ENCODE measurements around the gene TLL2.

Gene TLL2

GRCh38 chr10:96453856-96454583 lies 59.7 kb downstream of the TLL2 start:
- no peak for TF ChIP-seq CTCF (IDR thresholded peaks at IDR 0.05; ENCODE audit: control insufficient read depth, extremely low read depth, insufficient read depth)
- no peak overlapping the region for H3K4me3 ChIP-seq (ENCODE audit: low read depth, low read length)
- DNase-seq (ENCODE audit: low read depth) = no peak

GRCh38 chr10:96452494-96453153 lies 61.1 kb downstream of the TLL2 start:
- DNase-seq (ENCODE audit: low read depth) = no peak
- TF ChIP-seq CTCF (IDR thresholded peaks at IDR 0.05; ENCODE audit: control insufficient read depth, extremely low read depth, insufficient read depth) = no peak
- H3K4me3 ChIP-seq (ENCODE audit: low read depth, low read length) = no peak overlapping the region

- no peak for TF ChIP-seq CTCF (IDR thresholded peaks at IDR 0.05; ENCODE audit: control insufficient read depth, extremely low read depth, insufficient read depth)
- no peak for DNase-seq (ENCODE audit: low read depth)
- no peak overlapping the region for H3K4me3 ChIP-seq (ENCODE audit: low read depth, low read length)
Observed at GRCh38 chr10:96450529-96451207, 63.1 kb downstream of the TLL2 start.

- H3K4me3 ChIP-seq (ENCODE audit: low read depth, low read length) = no peak overlapping the region
- no peak for DNase-seq (ENCODE audit: low read depth)
- TF ChIP-seq CTCF (IDR thresholded peaks at IDR 0.05; ENCODE audit: control insufficient read depth, extremely low read depth, insufficient read depth) = no peak
Observed at GRCh38 chr10:96448558-96448957, 65.2 kb downstream of the TLL2 start.

GRCh38 chr10:96448021-96448457 lies 65.7 kb downstream of the TLL2 start:
- no peak for TF ChIP-seq CTCF (IDR thresholded peaks at IDR 0.05; ENCODE audit: control insufficient read depth, extremely low read depth, insufficient read depth)
- H3K4me3 ChIP-seq (ENCODE audit: low read depth, low read length) = no peak overlapping the region
- DNase-seq (ENCODE audit: low read depth) = no peak

GRCh38 chr10:96446966-96447596 lies 66.6 kb downstream of the TLL2 start:
- no peak for DNase-seq (ENCODE audit: low read depth)
- H3K4me3 ChIP-seq (ENCODE audit: low read depth, low read length) = no peak overlapping the region
- TF ChIP-seq CTCF (IDR thresholded peaks at IDR 0.05; ENCODE audit: control insufficient read depth, extremely low read depth, insufficient read depth) = no peak
